Panc1 (cell line): Measurements from ENCODE around the gene YAP1. TPM values are rescaled to one million over a fixed set of nuclear protein-coding genes. Genes with fewer than 3 reads are reported as not detected.

ENCODE experiments used
- ATAC-seq: fragments of 200-7000 bp; cut with Tn5 transposase; 2 replicates; pipeline ENCODE4 v1.9.1; 2020; ENCODE audit warnings: mild to moderate bottlenecking, moderate library complexity
- BruUV-seq: library from RNA; stranded (reverse); fragments of 400-500 nt; replicated peaks from 2 replicates; lab custom pipeline; 2021; lab: Mats Ljungman, UMichigan
- CTCF ChIA-PET: fragments of 300-600 bp; sonication (Branson Sonifier 250); formaldehyde crosslinking; loops from one replicate; lab custom pipeline; 2022; ENCODE audit warnings: antibody characterized with exemption; lab: Charles Lee
- POLR2A ChIA-PET: fragments of 300-600 bp; sonication (Branson Sonifier 250); formaldehyde crosslinking; loops from one replicate; lab custom pipeline; 2022; ENCODE audit warnings: antibody characterized with exemption; lab: Charles Lee
- DNase-seq: peaks from one replicate; pipeline ENCODE4 v3.0.0-alpha.2; 2010; ENCODE audit warnings: low read depth, low spot score
- H3K27ac ChIP-seq: 2 replicates; pipeline ENCODE4 v1.5.1; 2011; ENCODE audit warnings: mild to moderate bottlenecking, low read length, inconsistent platforms
- H3K27me3 ChIP-seq: fragments of 200-500 bp; sonication (Bioruptor generic); 2 replicates; pipeline ENCODE4 v1.6.0; 2014; ENCODE audit warnings: low read length, inconsistent platforms; ENCODE audit not compliant: control insufficient read depth, insufficient read depth
- H3K36me3 ChIP-seq: fragments of 200-500 bp; sonication (Bioruptor generic); 2 replicates; pipeline ENCODE4 v1.5.1; 2014; ENCODE audit warnings: inconsistent platforms, mild to moderate bottlenecking, low read length, moderate library complexity; ENCODE audit not compliant: control insufficient read depth, insufficient read depth
- H3K4me1 ChIP-seq: 2 replicates; pipeline ENCODE4 v1.5.1; 2011; ENCODE audit warnings: inconsistent platforms, mild to moderate bottlenecking, low read length, moderate library complexity; ENCODE audit not compliant: control insufficient read depth, insufficient read depth
- H3K4me3 ChIP-seq, 2 experiments: 2 replicates each; pipeline ENCODE4 v1.5.1; 2011 to 2012; ENCODE audit warnings: low read depth in 2 of 2, low read length in 2 of 2, mild to moderate bottlenecking in 2 of 2, inconsistent platforms in 1 of 2, moderate library complexity in 1 of 2
- H3K9me3 ChIP-seq: fragments of 200-500 bp; sonication (Bioruptor generic); 2 replicates; pipeline ENCODE4 v1.5.1; 2014; ENCODE audit warnings: low read depth, mild to moderate bottlenecking, inconsistent platforms, low read length, moderate library complexity; ENCODE audit not compliant: control insufficient read depth, insufficient read depth
- CTCF ChIP-seq: fragments of 450-650 bp; IDR thresholded peaks from 2 replicates; pipeline ENCODE4 v1.5.1; 2017; ENCODE audit warnings: mild to moderate bottlenecking
- POLR2AphosphoS5 ChIP-seq: IDR thresholded peaks from 2 replicates; pipeline ENCODE4 v1.6.1; 2012; ENCODE audit warnings: mild to moderate bottlenecking, low read depth, low read length, moderate library complexity
- REST ChIP-seq, 2 experiments: IDR thresholded peaks; 2 replicates each; pipeline ENCODE4 v1.6.1; 2011 to 2012; ENCODE audit warnings: low read depth in 2 of 2, control low read depth in 1 of 2, low read length in 1 of 2, mild to moderate bottlenecking in 1 of 2, moderate library complexity in 1 of 2; ENCODE audit not compliant: insufficient read depth in 1 of 2
- SIN3A ChIP-seq: IDR thresholded peaks from 2 replicates; pipeline ENCODE4 v1.6.1; 2012; ENCODE audit warnings: low read depth, mild to moderate bottlenecking, low read length, moderate library complexity, borderline replicate concordance; ENCODE audit not compliant: insufficient read depth
- TCF7L2 ChIP-seq: IDR thresholded peaks from 2 replicates; pipeline ENCODE4 v1.6.1; 2011; ENCODE audit warnings: mild to moderate bottlenecking, low read depth, low read length, inconsistent platforms
- in situ Hi-C: cut with HindIII; loops from 2 replicates; pipeline ENCODE4 v1.10.0; 2016; ENCODE audit warnings: low sequenced_read_pairs, low pct_unique_long_range_greater_than_20kb
- intact Hi-C: fragments of 100-400 bp; cut with micrococcal nuclease; formaldehyde crosslinking; loops from one replicate; pipeline ENCODE4 v1.10.0; 2022; ENCODE audit not compliant: unreplicated experiment
- total RNA-seq: library from RNA; stranded (reverse); gene quantifications from one replicate; pipeline ENCODE4 v1.2.1, GENCODE V29; 2021; ENCODE audit not compliant: unreplicated experiment

The YAP1 gene
- total RNA-seq, 1 experiment from 2014 or later: 158 TPM

GRCh38 chr11:102158164-102158735 is 48.0 kb downstream of the YAP1 start:
- in situ Hi-C loops: no loop called here
- intact Hi-C loops: no loop called here
- DNase-seq: no peak
- no TSS peak for BruUV-seq
- H3K9me3 ChIP-seq: no peaks in the 10 kb centered on the region
- H3K27ac ChIP-seq: peak overlapping the region; percentile 83
- H3K36me3 ChIP-seq: no peaks in the 10 kb centered on the region
- TF ChIP-seq TCF7L2 (no peak), SIN3A (no peak), CTCF (no peak), REST (IDR thresholded peaks at IDR 0.05; ENCODE audit: insufficient read depth in 1 of 2, low read depth in 2 of 2, low read length in 1 of 2) (no peak), POLR2AphosphoS5 (no peak)
- no peak overlapping the region for H3K4me3 ChIP-seq
- ChIA-PET CTCF (no interaction called here), POLR2A (no interaction called here)
- H3K27me3 ChIP-seq: no peaks in the 10 kb centered on the region
- peaks cover 73% of the 10 kb centered on the region for H3K4me1 ChIP-seq
- ATAC-seq: no peak

GRCh38 chr11:102163368-102163767 is 53.1 kb downstream of the YAP1 start:
- no peaks in the 10 kb centered on the region for H3K27me3 ChIP-seq
- no peak for TF ChIP-seq CTCF
- no peak for TF ChIP-seq POLR2AphosphoS5
- TF ChIP-seq REST (IDR thresholded peaks at IDR 0.05; ENCODE audit: insufficient read depth in 1 of 2, low read depth in 2 of 2, low read length in 1 of 2): no peak
- no peak overlapping the region for H3K4me3 ChIP-seq
- DNase-seq (no peak), ATAC-seq (no peak)
- H3K4me1 ChIP-seq: peaks cover 25% of the 10 kb centered on the region
- POLR2A ChIA-PET: no interaction called here
- in situ Hi-C loops: no loop called here
- H3K27ac ChIP-seq: no peak overlapping the region
- CTCF ChIA-PET: no interaction called here
- no TSS peak for BruUV-seq
- no peaks in the 10 kb centered on the region for H3K9me3 ChIP-seq
- intact Hi-C loops: no loop called here
- H3K36me3 ChIP-seq: no peaks in the 10 kb centered on the region
